Measurements from ENCODE around the gene GPX6. TPM values are rescaled to one million over a fixed set of nuclear protein-coding genes. Genes with fewer than 3 reads are reported as not detected.
"Not testable (repeated sequence)": the region's sequence is repeated elsewhere in the genome, so short reads cannot be mapped to it uniquely, and the experiment has no call there.

Gene GPX6
- total and polyA plus RNA-seq, 2 of the 13 experiments (the other 11 are each of a cell fraction or from before 2014, with no cell fraction given), result not detected

DNA sequence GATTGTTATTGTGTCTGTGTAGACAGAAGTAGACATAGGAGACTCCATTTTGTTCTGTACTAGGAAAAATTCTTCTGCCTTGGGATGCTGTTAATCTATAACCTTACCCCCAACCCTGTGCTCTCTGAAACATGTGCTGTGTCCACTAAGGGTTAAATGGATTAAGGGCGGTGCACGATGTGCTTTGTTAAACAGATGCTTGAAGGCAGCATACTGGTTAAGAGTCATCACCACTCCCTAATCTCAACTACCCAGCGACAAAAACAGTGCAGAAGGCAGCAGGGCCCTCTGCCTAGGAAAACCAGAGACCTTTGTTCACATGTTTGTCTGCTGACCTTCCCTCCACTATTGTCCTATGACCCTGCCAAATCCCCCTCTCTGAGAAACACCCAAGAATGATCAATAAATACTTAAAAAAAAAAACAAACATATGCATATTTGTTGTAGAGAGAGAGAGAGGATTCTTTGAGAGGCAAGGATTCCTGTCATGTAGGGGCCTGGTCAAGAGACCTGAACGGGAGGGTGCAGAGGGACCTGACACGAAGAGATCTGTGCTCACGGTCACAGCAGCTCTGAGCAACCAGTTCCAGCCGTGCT, 12.8 kb downstream of the GPX6 start:
- DNase-seq (ENCODE audit: low spot score); H3K27me3 ChIP-seq (ENCODE audit: control insufficient read depth in 1 of 2, insufficient read depth in 2 of 2, low read length in 2 of 2); H3K4me3 ChIP-seq (replicated peaks in 1 of 3; ENCODE audit: insufficient read depth in 1 of 3, low read depth in 2 of 3, low read length in 3 of 3); H3K9me3 ChIP-seq (ENCODE audit: low read length); H3K9ac ChIP-seq (ENCODE audit: insufficient read depth, low read depth, low read length); POLR2A ChIA-PET; H3K4me1 ChIP-seq (ENCODE audit: insufficient read depth, low read length); H3K4me2 ChIP-seq (ENCODE audit: low read depth, low read length); H3K79me2 ChIP-seq (ENCODE audit: insufficient read depth, low read length); CTCF ChIA-PET (ENCODE audit: low intra/inter-chr PET ratio, low total read pairs); H3K36me3 ChIP-seq (replicated peaks in 1 of 2; ENCODE audit: control insufficient read depth in 1 of 2, insufficient read depth in 2 of 2, low read length in 2 of 2); intact Hi-C loops (cut with micrococcal nuclease; ENCODE audit: unreplicated experiment); H4K20me1 ChIP-seq (ENCODE audit: insufficient read depth, low read length); in situ Hi-C loops (cut with HindIII; ENCODE audit: extremely low pct_ligation_motif_present, low pct_unique_long_range_greater_than_20kb); H2AFZ ChIP-seq (ENCODE audit: low read length); H3K27ac ChIP-seq (ENCODE audit: extremely low read length, insufficient read depth, low read length); BruUV-seq (replicated peaks); FAIRE-seq; TF ChIP-seq FOXP1, SOX6 (IDR thresholded peaks at IDR 0.05): not testable (repeated sequence)
- 4% methylated on average over 7 of the region's 7 CpGs for WGBS (ENCODE audit: low lambda C conversion rate)
- peak; percentile 89 for ATAC-seq
- TF ChIP-seq, protein P1, sequence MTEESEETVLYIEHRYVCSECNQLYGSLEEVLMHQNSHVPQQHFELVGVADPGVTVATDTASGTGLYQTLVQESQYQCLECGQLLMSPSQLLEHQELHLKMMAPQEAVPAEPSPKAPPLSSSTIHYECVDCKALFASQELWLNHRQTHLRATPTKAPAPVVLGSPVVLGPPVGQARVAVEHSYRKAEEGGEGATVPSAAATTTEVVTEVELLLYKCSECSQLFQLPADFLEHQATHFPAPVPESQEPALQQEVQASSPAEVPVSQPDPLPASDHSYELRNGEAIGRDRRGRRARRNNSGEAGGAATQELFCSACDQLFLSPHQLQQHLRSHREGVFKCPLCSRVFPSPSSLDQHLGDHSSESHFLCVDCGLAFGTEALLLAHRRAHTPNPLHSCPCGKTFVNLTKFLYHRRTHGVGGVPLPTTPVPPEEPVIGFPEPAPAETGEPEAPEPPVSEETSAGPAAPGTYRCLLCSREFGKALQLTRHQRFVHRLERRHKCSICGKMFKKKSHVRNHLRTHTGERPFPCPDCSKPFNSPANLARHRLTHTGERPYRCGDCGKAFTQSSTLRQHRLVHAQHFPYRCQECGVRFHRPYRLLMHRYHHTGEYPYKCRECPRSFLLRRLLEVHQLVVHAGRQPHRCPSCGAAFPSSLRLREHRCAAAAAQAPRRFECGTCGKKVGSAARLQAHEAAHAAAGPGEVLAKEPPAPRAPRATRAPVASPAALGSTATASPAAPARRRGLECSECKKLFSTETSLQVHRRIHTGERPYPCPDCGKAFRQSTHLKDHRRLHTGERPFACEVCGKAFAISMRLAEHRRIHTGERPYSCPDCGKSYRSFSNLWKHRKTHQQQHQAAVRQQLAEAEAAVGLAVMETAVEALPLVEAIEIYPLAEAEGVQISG (CRISPR knock-in tag; IDR thresholded peaks at IDR 0.05), result 0 out of 2 replicates have a peak, but pooled peaks have one; percentile 18
- TF ChIP-seq GATAD2A (CRISPR knock-in tag; IDR thresholded peaks at IDR 0.05), result peak; percentile 14; the same call in 1 of the 2 replicates
- TF ChIP-seq BCL6 (CRISPR knock-in tag; IDR thresholded peaks at IDR 0.05), result peak; percentile 91
- peak; percentile 46; the same call in 1 of the 2 replicates for TF ChIP-seq RARA (CRISPR knock-in tag; IDR thresholded peaks at IDR 0.05)
- TF ChIP-seq FOXP1 (CRISPR knock-in tag; IDR thresholded peaks at IDR 0.05), result peak; percentile 32; the same call in 1 of the 2 replicates
- TF ChIP-seq SOX6 (CRISPR knock-in tag; IDR thresholded peaks at IDR 0.05), result peak; percentile 50; the same call in 1 of the 2 replicates
- TF ChIP-seq ZNF652 (CRISPR knock-in tag; IDR thresholded peaks at IDR 0.05; ENCODE audit: borderline replicate concordance, low read depth), result peak; percentile 79; the same call in 1 of the 2 replicates

DNA sequence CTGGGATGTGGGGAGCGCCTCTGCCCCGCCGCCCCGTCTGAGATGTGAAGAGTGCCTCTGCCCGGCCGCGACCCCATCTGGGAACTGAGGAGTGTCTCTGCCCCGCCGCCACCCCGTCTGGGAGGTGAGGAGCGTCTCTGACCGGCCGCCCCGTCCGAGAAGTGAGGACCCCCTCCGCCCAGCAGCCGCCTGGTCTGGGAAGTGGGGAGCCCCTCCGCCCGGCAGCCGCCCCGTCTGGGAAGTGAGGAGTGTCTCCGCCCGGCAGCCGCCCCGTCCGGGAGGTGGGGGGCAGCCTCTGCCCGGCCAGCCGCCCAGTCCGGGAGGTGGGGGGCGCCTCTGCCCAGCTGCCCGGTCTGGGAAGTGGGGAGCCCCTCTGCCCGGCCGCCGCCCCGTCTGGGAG, 13.5 kb downstream of the GPX6 start:
- CTCF ChIA-PET (ENCODE audit: low intra/inter-chr PET ratio, low total read pairs); POLR2A ChIA-PET; BruUV-seq (replicated peaks); H3K27me3 ChIP-seq (ENCODE audit: control insufficient read depth in 1 of 2, insufficient read depth in 2 of 2, low read length in 2 of 2); H3K9me3 ChIP-seq (ENCODE audit: low read length); H3K4me1 ChIP-seq (ENCODE audit: insufficient read depth, low read length); H3K4me2 ChIP-seq (ENCODE audit: low read depth, low read length); H3K36me3 ChIP-seq (replicated peaks in 1 of 2; ENCODE audit: control insufficient read depth in 1 of 2, insufficient read depth in 2 of 2, low read length in 2 of 2); H3K9ac ChIP-seq (ENCODE audit: insufficient read depth, low read depth, low read length); ATAC-seq; FAIRE-seq; H3K79me2 ChIP-seq (ENCODE audit: insufficient read depth, low read length); intact Hi-C loops (cut with micrococcal nuclease; ENCODE audit: unreplicated experiment); H3K27ac ChIP-seq (ENCODE audit: extremely low read length, insufficient read depth, low read length); in situ Hi-C loops (cut with HindIII; ENCODE audit: extremely low pct_ligation_motif_present, low pct_unique_long_range_greater_than_20kb); H2AFZ ChIP-seq (ENCODE audit: low read length); H4K20me1 ChIP-seq (ENCODE audit: insufficient read depth, low read length); DNase-seq (ENCODE audit: low spot score); H3K4me3 ChIP-seq (replicated peaks in 1 of 3; ENCODE audit: insufficient read depth in 1 of 3, low read depth in 2 of 3, low read length in 3 of 3): not testable (repeated sequence)
- WGBS (ENCODE audit: low lambda C conversion rate), result 82% methylated on average over 23 of the region's 35 CpGs
